ENCODE data around the gene NPTN.

DNA sequence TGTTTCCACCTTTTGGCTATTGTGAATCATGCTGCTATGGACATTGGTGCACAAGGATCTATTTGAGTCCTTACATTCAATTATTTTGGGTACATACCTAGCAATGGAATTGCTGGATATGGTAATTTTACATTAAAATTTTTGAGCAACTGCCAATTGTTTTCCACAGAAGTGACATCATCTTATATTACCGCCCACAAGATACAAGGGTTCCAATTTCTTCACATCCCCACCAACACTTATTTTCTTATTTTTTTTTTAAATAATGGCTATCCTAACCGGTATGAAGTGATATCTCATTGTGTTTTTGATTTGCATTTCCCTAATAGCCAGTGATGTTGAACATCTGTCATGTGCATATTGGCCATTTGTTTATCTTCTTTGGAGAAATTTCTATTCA lies 22.5 kb upstream of the NPTN start:
- TF ChIP-seq, protein P1, sequence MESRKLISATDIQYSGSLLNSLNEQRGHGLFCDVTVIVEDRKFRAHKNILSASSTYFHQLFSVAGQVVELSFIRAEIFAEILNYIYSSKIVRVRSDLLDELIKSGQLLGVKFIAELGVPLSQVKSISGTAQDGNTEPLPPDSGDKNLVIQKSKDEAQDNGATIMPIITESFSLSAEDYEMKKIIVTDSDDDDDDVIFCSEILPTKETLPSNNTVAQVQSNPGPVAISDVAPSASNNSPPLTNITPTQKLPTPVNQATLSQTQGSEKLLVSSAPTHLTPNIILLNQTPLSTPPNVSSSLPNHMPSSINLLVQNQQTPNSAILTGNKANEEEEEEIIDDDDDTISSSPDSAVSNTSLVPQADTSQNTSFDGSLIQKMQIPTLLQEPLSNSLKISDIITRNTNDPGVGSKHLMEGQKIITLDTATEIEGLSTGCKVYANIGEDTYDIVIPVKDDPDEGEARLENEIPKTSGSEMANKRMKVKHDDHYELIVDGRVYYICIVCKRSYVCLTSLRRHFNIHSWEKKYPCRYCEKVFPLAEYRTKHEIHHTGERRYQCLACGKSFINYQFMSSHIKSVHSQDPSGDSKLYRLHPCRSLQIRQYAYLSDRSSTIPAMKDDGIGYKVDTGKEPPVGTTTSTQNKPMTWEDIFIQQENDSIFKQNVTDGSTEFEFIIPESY (IDR thresholded peaks at IDR 0.05; ENCODE audit: extremely low read depth, insufficient replicate concordance, low read length), result no peak
- no peak for TF ChIP-seq EZH2phosphoT487 (IDR thresholded peaks at IDR 0.05; ENCODE audit: borderline replicate concordance)
- TF ChIP-seq, protein P2, sequence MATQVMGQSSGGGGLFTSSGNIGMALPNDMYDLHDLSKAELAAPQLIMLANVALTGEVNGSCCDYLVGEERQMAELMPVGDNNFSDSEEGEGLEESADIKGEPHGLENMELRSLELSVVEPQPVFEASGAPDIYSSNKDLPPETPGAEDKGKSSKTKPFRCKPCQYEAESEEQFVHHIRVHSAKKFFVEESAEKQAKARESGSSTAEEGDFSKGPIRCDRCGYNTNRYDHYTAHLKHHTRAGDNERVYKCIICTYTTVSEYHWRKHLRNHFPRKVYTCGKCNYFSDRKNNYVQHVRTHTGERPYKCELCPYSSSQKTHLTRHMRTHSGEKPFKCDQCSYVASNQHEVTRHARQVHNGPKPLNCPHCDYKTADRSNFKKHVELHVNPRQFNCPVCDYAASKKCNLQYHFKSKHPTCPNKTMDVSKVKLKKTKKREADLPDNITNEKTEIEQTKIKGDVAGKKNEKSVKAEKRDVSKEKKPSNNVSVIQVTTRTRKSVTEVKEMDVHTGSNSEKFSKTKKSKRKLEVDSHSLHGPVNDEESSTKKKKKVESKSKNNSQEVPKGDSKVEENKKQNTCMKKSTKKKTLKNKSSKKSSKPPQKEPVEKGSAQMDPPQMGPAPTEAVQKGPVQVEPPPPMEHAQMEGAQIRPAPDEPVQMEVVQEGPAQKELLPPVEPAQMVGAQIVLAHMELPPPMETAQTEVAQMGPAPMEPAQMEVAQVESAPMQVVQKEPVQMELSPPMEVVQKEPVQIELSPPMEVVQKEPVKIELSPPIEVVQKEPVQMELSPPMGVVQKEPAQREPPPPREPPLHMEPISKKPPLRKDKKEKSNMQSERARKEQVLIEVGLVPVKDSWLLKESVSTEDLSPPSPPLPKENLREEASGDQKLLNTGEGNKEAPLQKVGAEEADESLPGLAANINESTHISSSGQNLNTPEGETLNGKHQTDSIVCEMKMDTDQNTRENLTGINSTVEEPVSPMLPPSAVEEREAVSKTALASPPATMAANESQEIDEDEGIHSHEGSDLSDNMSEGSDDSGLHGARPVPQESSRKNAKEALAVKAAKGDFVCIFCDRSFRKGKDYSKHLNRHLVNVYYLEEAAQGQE (IDR thresholded peaks at IDR 0.05; ENCODE audit: low read depth), result no peak
- TF ChIP-seq, protein P3, sequence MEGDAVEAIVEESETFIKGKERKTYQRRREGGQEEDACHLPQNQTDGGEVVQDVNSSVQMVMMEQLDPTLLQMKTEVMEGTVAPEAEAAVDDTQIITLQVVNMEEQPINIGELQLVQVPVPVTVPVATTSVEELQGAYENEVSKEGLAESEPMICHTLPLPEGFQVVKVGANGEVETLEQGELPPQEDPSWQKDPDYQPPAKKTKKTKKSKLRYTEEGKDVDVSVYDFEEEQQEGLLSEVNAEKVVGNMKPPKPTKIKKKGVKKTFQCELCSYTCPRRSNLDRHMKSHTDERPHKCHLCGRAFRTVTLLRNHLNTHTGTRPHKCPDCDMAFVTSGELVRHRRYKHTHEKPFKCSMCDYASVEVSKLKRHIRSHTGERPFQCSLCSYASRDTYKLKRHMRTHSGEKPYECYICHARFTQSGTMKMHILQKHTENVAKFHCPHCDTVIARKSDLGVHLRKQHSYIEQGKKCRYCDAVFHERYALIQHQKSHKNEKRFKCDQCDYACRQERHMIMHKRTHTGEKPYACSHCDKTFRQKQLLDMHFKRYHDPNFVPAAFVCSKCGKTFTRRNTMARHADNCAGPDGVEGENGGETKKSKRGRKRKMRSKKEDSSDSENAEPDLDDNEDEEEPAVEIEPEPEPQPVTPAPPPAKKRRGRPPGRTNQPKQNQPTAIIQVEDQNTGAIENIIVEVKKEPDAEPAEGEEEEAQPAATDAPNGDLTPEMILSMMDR (IDR thresholded peaks at IDR 0.05 in 2 of 3, conservative IDR thresholded peaks at IDR 0.05 in 1 of 3; ENCODE audit: borderline replicate concordance in 1 of 3, insufficient read depth in 1 of 3, low read depth in 2 of 3, low read length in 2 of 3), result no peak
- TF ChIP-seq POLR2A (IDR thresholded peaks at IDR 0.05; ENCODE audit: borderline replicate concordance, extremely low read depth, insufficient read depth, insufficient read length), result no peak
- no peak for TF ChIP-seq ZNF274 (IDR thresholded peaks at IDR 0.05; ENCODE audit: low read depth, low read length)
- TF ChIP-seq SIN3A (IDR thresholded peaks at IDR 0.05; ENCODE audit: low read depth), result no peak

All from HCT116 (cell line).